GM19023 (cell line): ENCODE measurements around the gene SLC25A47.
A peak's percentile ranks its signal among the peaks of the same experiment; 100 is the strongest.
"Not testable (repeated sequence)": the region's sequence is repeated elsewhere in the genome, so short reads cannot be mapped to it uniquely, and the experiment has no call there.

ENCODE experiments used
- ATAC-seq: cut with Tn5 transposase; IDR thresholded peaks from one replicate; pipeline ENCODE4 v1.9.1; 2021; ENCODE audit warnings: mild to moderate bottlenecking, moderate library complexity; ENCODE audit not compliant: unreplicated experiment

Gene SLC25A47

DNA sequence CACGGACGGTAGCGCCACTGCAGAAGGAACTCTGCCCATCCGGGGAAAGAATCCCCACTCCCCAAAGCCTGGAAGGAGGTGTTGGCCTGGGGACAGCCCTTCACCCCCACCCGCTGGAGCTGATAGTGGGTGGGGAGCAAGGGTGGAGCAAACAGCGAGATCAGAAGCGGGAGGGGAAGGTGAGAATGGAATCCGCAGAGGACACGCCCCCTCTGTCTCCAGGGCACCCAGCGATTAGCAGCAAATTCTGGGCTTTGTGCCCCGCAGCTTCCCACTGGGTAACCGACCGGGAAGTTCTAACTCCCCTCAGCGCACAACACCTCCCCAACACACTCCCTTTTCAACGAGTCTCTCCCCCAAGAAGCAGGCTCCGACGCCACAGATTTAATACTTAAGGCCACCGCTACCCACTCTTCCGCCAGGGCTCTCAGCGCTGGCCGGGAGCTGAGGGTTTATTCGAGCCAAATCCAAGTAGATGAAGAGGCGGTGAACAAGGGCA, 18.3 kb upstream of the SLC25A47 start:
- ATAC-seq: no peak

DNA sequence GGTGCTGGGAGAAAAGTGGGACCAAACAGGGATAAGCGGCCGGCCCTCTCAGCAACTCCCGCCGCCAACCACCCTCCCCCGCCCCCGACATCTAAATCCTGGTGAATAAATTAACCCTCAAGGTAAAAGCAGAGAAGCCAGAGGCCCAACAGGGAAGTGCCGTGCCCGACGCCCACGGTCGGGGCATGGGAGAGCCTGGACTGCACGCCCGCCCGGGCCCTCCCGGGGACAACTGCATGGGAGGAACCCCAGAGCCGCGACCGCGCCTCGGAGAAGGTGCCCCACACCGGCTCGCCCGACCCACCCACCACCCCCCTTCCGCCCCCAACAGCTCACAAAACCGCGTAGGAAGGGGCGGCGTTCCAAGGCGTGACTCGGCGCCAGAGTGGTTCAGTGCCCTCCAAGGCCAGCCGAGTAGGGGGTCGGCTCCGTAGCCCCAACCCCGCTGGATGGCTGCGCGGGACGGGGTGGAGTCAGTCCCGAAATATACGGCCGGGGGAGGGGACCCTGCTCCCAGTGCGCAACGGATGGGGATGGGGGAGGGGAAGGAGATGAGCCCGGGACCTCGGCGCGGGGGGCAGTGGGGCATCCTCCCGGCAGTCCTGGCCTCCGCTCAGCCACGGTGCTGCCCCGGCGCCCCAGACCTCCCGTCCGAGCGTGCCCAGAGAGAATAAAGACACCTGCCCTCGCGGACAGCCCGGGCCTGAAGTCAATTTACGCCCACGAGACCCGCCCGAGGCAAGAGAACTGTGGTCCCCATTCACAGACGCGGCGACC, 17.6 kb upstream of the SLC25A47 start:
- peak; percentile 1 for ATAC-seq

DNA sequence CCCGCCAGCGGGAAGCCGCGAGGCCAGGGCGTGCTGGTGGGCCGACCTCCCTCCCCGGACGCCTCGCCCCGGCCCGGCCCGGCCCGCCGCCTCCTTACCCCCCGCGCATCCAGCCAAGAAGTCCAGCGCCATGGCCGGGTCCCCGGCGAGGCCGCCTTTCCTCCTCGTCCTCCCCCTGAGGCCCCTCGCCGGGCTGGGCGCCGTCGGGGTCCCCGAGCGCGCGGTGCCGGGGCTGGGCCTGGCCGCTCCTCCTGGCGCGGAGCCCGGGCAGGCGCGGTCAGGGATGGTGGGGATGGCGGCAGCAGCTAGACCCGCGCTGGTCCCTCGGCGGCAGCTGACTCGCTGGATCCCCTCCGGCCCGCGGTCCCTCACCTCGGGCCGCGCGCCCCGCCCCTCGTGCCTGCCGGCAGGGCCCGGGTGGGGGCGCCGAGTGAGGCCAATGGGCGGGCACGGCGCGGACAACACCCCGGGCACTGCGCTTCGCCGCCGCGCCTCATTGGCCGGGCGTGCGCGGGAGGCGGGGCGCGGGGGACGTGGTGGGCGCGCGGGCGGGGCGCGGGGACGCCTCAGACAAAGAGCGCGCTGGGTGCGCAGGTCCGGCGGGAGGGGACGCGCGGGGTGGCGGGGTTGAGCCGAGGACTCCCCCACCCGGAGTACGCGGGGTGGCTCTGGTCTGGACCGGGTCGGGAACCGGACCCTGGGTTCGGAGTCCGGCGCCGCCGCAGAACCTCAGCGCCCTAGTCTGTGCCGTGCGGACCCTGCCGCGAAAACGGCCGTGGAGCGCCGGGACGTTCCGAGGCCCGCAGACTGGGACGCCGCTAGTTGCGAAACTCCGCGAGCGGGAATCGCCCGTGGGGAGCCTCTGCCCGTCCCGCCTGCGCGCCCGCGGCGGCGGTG, 16.8 kb upstream of the SLC25A47 start, which contains the start of gene SLC25A29:
TSS of gene SLC25A29 (minus strand) at position 344 of the 897 bp plus-strand sequence. CDS start at position 132, 212 bp downstream.
- peak; percentile 82 for ATAC-seq

DNA sequence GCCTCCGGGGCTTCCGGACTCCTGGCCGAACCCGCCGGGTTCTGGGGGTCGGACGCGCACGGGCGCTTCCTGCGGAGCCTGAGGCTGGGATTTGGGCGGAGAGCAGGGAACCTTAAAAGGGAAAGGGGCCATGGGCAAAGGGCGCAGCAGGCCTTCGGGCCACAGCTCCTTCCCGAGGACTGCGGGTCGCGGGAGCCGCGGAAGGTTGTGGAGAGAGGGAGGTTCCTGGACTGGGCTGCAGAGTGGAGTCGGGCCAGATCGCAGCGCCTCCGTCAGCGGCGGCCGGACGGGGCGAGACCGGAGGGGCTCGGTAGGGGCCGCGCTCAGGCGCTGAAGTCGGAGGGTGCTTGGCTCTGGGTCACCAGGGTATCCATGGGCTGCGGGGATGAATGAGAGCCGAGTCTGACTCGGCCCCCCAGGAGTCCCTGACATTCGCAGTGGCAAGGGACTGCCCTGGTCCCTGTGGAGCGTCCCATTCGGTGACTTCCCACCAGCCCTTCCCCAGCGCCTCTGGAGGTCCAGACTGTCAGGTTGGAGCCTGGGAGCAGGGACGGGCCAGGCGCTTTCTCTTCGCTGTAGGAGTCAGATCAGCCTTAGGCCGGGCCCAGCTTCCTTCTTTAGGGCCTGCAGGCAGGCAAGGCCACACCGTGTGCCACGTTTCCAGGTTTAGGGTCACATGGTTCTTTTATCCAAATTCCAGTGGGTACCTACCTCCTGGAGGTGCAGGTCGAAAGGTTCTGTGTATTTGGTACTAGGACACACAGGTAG, 16.0 kb upstream of the SLC25A47 start:
- peak; percentile 16 for ATAC-seq

DNA sequence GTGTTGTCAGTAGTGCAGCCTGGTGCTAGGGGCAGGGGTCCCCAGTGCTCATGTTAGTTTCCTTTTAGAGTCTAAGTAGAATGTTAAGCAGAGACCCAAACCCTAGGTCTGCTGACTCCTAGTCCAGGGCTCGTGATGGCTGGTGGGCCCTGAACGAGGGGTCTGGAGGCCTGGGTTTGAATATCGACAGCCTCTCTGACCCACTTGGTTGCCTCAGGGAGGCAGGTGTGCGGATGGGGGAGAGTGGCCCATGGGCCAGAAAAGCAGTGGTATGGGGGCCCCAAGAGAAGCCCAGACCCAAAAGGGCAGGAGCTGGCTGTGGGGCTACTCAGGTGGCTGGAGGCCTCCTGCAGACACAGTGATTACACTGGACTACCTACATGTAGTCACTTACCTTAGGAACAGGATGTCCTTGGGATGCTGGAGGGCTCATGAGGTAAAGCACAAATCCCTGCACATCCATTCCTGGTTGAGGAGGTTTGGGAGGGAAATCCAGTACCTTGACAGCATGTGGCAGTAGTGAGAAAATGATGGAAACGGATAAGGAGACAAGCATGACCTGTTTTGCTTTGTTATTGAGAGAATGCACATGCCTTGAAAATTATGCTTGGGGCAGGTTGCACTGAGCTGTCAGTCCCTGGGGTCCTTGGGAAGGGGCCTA, 15.2 kb upstream of the SLC25A47 start:
- ATAC-seq: no peak

DNA sequence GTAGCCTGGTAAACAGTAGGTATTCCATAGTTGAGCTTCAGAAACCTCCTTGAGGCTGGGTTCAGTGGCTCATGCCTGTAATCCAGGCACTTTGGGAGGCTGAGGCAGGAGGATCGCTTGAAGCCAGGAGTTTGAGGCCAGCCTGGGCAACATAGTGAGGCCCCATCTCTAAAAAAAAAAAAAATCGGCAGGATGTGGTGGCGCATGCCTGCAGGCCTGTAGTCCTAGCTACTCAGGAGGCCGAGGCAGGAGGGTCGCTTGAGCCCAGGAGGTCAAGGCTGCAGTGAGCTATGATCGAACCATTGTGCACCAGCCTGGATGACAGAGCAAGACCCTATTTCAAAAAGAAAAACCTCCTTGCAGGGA, 14.7 kb upstream of the SLC25A47 start:
- not testable (repeated sequence) for ATAC-seq

DNA sequence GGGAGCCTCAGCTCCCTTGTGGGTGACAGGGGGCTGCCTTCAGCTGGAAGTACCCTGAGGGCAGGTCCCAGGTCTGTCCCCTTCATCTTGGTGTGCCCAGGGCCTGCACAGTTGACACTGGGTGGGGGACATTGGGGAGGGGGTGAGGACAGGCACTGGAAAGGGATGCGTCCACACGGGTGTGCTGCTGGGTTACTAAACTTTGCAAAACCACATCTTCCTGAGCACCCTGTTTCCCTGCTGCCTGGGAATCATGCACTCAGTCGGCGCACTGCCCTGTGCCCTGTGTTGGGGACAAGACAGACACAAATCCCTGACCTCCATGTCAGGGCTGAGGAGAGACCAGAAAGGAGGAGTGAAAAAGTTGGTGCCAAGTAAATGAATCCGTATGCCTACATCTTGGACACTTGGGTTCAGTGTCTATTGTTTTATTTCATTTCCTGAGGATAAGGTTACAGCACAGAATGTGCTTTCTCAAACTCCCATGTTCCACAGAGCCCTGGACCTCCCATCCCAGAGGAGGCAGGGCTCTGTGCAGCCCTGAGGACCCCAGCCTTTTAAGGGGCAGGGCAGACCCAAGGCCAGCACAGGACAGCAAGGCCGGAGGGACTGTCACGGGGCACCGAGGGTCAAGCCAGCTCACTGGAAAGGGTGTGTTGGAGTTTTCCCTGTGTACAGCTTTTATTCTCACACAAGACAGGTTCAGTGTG, 14.0 kb upstream of the SLC25A47 start:
- ATAC-seq: no peak

DNA sequence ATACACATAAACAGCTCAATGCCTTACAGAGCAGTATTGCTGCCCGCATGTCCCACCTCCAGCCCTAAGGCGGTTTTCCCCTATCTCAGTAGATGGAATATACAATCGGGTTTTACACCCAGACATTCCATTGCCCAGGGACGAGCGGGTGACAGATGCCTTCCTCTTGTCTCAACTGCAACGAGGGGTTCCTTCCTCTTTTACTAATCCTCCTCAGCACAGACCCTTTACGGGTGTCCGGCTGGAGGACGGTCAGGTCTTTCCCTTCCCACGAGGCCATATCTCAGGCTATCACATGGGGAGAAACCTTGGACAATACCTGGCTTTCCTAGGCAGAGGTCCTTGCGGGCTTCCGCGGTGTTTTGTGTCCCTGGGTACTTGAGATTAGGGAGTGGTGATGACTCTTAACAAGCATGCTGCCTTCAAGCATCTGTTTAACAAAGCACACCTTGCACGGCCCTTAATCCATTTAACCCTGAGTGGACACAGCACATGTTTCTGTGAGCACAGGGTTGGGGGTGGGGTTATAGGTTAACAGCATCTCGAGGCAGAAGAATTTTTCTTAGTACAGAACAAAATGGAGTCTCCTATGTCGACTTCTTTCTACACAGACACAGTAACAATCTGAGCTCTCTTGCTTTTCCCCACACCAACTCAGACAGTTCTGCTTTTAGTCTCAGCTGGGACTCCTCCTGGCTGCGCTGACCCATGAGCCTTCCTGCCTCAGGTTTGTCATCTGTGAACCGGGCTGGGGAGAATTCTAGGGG, 10.8 kb upstream of the SLC25A47 start:
- not testable (repeated sequence) for ATAC-seq

DNA sequence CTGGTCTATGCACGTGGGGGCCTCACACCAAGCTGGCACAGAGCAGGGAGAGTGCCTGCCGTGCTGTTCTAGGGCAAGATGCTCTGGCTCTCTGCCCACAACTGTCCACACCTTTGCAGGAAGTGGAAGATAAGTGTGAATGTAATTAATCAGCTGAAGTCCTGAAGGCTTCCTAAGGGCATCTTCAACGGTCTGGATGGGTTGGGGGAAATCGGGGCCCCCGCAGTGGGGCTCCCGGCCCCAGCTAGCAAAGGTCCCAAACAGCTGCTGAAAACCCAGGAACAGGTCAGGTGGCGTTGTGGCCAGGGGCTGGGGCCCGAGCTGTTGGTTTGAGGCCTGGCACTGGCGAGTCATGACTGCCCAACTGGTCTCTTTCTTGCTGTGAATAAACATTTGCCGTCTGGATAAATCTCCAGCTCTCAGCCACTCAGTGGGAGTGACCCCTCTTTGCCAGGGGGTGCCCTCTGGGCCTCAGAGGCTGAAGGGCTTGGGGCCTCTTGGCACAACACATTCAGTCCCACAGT, 10.2 kb upstream of the SLC25A47 start:
- no peak for ATAC-seq

DNA sequence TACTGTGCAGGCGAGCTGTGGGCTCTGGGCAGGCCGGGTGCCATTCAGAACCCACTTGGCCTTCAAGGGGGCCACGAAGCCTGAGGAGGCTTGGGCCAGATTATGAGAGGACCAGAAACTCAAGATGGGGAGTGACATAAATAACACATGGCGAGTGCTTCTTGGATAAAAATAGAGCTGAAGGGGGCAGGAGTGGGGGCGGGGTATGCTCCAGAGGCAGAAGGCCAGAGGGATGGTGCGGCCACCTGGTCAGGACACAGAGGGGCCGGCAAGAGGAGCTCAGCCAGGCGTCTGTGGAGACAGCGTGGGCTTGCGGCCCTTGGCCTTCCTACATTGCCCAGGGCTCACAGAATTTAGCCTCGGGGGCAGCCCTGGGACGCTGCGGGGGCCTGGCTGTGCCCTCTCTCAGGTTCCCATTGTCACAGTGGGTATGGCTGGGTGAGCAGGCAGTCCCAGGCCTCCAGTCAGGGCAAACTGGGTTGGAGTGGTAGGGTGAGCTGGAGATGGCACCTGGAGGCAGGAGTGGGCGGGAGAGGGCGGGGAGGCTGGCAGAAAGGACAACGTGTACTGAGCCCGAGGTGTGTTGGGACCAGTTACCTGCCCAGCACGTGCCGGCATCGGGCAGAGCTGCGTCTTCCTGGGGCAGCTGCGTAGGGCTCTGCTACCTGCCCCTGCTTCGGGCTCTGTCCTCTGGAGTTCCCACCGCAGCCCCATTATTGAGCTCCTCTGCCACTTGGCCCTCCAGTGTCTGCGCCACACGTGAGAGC, 9.5 kb upstream of the SLC25A47 start:
- no peak for ATAC-seq

DNA sequence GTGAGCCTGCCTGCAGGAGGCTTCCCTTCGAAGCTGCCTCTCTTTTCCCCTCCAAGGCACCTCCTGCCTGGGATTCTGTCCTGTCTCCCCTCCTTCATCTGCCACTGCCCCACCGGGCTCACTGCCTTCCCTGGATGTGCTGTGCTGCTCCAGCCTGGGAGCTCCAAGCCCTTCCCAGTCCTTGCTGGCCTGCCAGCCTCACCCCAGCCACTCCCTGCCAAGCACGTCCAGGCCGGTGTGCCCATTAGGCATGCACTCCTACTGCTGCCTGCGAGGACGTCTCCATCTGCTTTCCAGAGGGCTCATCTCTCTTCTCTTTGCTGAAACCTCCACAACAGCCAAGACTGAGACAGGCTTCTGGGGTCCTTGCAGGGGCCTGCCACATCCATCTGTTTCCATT, 8.4 kb upstream of the SLC25A47 start:
- ATAC-seq: no peak

DNA sequence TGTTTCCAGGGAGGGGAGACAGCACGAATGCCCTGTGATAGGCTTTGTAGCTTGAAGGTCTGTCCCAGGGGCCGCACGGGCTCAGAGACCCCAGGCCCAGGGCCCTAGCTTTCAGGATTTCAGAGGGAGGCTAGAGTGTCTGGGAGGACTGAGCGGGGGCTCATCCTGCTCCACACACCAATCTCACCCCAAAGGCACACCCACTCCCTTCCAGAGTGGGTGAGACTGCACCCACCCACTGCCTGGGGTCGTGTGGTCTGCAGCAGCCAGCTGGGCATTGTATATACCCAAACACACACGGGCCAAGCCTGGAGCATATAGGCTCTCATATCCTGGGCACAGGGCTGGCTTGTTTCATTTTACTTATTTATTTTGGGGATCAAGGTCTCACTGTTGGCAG, 5.8 kb upstream of the SLC25A47 start:
- no peak for ATAC-seq

DNA sequence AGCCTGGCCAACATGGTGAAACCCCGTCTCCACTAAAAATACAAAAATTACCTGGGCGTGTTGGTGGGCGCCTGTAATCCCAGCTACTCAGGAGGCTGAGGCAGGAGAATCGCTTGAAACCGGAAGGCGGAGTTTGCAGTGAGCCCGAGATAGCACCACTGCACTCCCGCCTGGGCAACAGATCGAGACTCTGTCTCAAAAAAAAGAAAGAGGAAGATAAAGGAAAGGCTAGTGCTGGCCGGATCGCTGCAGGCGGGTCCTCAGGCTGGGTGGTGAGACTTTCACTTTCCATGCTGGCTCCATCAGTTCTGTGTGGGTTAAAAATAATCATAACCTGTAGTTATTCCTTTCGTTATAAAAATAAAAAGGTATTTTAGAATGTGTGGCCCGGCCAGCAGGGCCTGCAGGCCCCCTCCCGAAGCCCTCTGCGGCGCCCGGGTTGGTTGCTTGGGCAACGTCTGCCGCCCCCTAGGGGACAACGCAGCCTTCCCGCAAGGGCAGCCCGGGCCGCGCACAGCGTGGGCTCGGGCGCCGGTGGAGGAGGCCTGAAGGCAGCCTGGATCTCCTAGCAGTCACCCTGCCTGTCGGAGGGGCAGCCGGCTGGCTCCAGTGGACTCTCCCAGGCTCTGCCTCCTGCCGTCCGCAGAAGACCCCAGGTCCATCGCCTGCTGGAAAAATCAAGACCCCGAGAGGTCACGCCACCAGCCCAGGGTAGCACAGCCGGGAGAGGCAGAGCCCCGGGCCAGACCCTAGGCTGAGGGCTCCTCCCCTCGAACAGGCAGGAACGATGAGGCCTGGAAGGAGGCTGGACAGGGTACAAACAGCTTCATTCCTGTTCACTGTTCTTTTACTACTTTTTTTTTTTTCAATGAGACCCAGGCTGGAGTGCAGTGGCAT, 5.0 kb upstream of the SLC25A47 start:
- ATAC-seq: peak; percentile 72

DNA sequence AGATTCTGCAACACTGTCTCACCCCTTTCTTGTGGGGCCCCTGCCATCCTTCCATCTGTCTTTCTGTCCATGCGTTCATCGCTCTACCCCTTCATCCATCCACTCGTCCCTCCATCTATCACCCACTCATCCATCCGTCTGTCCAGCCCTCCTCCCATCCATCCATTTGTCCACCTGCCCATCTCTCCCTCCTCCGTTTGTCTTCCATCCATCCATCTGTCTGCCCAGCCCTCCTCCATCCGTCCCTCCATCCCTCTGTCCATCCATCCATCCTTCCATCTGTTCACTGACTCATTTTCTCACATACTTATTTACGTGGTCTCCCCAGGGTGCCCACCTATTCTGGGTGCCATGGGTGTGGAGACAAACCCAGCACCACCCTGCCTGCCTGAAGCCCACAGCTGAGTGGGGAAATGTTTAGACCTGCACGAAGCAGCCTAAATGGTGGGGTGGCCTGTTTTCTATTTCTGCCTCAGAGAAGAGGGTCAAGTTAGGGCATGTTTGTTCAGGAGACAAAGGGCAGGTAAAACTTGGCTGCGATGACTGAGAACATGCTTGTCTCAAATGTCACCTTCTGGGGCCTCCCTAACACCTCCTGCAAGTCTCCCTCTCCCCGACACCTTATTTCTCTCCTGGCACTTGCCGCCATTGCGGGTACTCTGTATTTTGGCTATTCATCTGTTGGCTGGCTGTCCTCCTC, 2.8 kb upstream of the SLC25A47 start:
- ATAC-seq: no peak

DNA sequence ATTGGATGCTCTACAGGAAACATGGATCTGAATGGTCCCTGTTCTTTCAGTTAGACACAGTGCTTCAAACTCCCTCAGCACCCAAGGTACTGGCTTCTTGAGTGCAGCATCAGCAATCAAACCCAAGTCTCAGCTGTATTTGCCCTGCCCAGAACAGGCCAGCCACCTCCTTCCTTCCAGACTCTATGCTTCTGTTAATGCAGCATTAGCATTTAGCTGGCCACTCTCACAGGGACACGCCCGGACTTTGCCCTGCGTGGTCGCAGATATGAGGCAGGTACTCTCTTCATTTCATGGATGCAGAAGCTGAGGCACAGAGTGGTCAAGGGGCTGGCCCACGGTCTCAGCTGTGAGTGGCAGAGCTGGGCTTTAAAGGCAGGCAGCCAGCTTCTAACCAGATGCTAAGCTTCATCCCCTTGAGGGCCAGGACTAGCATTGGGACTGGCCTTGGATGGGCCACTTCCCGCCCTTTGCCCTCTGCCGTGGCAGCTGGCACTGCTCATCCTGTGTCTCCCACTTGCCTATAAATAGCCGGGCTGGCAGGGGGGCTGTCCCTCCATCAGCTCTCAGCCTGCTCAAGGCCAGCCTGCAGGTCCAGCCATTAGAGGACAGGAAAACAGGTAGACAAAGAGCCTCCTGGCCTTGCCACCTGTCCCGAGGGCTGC, 1.5 kb upstream of the SLC25A47 start:
- ATAC-seq: no peak
